GM21825 (cell line): Measurements from ENCODE around the gene ZNF559.

Experiments used
- ATAC-seq: cut with Tn5 transposase; IDR thresholded peaks from one replicate; pipeline ENCODE4 v1.9.1; 2021; ENCODE audit warnings: mild to moderate bottlenecking, moderate library complexity; ENCODE audit not compliant: unreplicated experiment

The ZNF559 gene

DNA sequence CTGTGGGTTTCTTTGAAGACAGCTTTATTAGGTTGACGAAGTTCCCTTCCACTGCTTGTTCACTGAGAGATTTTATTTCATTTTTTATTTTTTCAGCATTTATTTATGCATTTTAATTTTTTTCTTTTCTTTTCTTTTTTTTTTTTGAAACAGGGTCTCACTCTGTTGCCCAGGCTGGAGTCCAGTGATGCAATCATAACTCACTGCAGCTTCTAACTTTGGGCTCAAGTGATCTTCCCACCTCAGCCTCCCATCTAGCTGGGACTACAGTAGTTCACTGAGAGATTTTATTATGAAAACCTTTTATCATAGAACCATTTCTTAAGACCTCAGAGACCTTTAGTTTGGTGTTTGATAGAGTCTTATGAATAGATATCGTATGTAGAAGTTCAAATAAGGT is 28.5 kb downstream of the ZNF559 start:
- no peak for ATAC-seq

GRCh38 chr19:9353011-9353410 is 29.0 kb downstream of the ZNF559 start:
- ATAC-seq: no peak

DNA sequence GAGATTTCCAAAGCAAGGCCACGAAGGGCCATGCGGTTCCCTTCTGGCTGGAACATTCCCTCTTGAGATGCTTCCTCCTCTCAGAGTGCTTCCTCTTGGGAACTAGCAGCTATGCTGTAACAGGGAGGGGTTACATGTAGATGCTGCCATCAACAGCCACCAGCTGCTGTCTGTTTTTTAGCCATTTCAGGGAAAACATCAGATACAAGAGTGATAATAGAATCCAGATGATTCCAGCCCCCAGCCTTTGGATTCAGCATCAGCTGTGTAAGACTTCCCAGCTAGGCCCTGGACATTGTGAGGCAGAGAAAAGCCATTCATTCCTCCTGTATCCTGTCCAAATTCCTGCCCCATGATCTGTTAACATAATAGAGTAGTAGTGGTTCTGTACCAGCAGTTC is 30.7 kb downstream of the ZNF559 start:
- ATAC-seq: no peak

DNA sequence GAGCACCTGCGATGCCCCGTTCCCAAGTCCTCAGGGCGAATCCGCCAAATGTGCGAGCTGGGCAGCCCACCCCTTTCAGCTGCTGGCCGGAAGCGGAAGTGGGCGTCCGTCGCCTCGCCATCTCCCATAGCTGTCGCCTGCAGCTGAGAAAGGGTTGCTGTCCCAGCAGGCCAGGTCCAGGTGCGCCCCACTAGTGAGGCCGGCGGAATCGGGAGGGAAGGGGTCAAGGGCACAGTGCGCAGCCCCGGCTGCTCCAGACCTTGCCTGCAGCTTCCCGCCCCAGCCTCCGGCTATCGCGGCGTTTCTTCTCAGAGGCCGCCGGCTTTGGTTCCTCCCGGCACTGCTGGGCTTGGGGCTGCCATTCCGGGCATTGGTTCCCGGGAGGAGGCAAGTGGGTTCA is 38.9 kb downstream of the ZNF559 start, which contains the start of gene ZNF177:
TSS of gene ZNF177 (plus strand) at position 109 of the 400 bp plus-strand sequence. CDS start 15,299 bp downstream, outside the sequence.
- ATAC-seq: no peak

DNA sequence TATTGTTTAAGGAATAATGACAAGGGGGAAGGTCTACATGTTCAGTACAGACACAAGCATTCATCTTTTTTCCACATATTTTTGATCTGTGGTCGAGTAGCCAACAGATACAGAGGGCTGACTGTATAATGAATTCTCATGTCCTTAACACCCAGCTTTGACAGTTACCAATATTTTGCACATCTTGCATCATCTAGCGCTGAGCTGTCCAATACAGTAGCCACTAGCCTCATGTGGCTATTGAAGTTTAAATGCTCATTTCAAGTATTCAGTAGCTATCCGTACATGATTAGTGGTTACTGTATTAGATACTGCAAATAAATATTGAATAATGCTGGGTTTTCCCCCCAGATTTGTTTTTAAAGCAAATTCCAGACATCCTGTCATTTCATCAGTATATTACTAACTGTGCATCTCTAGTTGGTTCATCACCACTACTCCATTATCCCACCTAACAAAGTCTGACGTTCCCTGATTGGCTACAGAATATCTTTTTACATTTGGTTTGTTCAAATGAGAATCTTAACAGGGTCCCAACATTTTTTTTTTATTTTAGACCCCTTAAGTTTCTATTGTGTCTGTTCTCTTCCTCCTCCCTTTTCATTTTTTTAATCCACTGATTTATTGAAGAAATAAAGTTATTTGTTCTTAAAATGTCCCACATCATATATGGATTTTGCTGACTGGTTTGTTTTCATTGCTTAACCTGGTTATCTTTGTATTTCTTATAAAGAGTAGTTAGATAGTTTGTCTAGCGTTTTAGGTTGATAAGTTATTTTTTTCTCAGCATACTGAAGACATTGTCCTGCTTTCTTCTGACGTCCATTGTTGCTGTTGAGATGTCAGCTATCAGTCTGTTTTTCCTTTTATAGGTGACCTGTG is 47.0 kb downstream of the ZNF559 start:
- no peak for ATAC-seq

GRCh38 chr19:9381361-9381785 is 57.4 kb downstream of the ZNF559 start:
- ATAC-seq: no peak
